Raji (cell line): ENCODE results near the gene OR2B6.

ENCODE experiments used
- POLR2A ChIP-seq: IDR thresholded peaks from 2 replicates; pipeline ENCODE4 v1.6.1; 2011; ENCODE audit warnings: low read depth, low read length, control low read depth; ENCODE audit not compliant: insufficient read depth

OR2B6 gene

GRCh38 chr6:27956941-27957340 is at the start of gene OR2B6:
Gene OR2B6 (plus strand): TSS chr6:27957241. CDS start chr6:27957241, 0 bp downstream.
- TF ChIP-seq POLR2A, result no peak

DNA sequence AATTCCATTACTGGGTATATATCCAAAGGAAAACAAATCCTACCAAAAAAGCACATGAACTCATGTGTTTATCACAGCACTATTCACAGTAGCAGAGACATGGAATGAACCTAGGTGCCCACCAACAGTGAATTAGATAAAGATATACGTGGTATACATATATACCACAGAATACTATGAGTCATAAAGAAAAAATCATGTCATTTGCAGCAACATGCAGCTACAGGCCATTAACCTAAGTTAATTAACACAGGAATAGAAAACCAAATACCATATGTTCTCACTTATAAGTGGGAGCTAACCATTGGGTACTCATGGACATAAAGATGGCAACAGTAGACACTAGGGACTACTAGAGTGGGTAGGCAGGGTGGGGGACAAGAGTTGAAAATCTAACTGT is 49.0 kb upstream of the OR2B6 start:
- no peak for TF ChIP-seq POLR2A

DNA sequence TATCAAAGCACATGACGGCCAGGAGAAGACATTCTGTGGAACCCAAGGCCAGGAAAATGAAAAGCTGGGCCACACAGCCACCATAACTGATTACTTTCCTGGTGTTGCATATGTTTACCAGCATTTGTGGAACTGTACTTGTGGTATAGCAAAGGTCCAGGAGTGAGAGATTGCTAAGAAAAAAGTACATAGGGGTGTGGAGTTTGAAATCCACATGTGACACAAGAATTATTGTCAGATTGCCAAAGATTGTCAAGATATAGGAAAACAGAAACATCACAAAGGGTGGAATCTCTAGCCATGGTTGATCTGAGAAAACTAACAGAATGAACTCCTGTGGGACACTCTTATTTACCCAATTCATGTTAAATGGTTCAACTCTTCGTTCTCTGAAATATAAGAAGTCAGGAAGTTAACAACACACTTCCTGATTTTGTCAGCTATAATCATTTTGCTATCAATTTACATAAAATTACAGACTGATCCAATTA is 45.0 kb upstream of the OR2B6 start, which contains the start of gene OR2B2:
Gene OR2B2, minus strand, starts transcription at position 441 of the 491 bp plus-strand sequence. Its CDS starts 77 bp downstream, at position 364.
- no peak for TF ChIP-seq POLR2A

- TF ChIP-seq POLR2A, result no peak
These were observed 34.1 kb upstream of the OR2B6 start for GRCh38 chr6:27922949-27923348.

- TF ChIP-seq POLR2A, result no peak
These were observed 32.9 kb upstream of the OR2B6 start for GRCh38 chr6:27924179-27924578.

GRCh38 chr6:27931209-27931608 is 25.8 kb upstream of the OR2B6 start:
- TF ChIP-seq POLR2A, result no peak

DNA sequence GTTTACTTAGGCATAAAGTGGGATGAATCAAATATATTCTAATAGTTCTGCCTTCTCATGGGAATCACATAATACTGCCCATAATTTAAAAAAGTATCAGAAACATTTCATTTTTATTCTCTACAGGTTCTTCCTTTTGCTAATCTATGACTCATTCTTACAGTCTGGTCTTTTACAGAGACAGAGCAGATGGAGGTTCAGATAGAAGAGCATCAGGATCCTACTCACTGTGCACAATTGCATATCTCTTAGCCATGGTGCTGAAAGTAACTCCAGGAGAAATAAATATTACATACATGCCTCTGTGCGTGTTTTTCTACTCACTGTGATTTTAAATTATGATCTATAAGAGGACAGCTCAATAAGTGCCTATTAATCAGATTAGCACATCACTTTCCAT is 16.3 kb upstream of the OR2B6 start:
- no peak for TF ChIP-seq POLR2A

DNA sequence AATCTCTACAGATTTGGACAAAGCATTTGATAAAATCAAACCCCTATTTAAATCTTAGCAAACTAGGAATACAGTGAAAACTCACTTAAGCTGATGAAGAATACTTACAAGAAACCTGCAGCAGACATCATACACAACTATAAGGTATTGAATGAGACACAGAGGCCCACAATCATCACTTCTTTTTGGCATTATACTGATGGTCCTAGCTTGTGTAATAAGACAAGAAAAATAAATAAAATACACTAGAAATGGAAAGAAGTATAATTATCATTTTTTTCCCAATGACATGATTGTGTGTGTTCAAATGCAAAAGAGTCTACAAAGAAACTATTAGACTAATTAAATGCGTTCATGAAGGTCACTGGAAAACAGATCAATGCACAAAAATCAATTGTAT is 8.8 kb upstream of the OR2B6 start:
- no peak for TF ChIP-seq POLR2A

- TF ChIP-seq POLR2A, result no peak
These were observed 6.0 kb upstream of the OR2B6 start for GRCh38 chr6:27951040-27951439.

DNA sequence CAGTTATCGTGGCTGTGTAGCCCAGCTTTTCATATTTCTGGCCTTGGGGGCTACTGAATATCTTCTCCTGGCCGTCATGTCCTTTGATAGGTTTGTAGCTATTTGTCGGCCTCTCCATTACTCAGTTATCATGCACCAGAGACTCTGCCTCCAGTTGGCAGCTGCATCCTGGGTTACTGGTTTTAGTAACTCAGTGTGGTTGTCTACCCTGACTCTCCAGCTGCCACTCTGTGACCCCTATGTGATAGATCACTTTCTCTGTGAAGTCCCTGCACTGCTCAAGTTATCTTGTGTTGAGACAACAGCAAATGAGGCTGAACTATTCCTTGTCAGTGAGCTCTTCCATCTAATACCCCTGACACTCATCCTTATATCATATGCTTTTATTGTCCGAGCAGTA is 475 bp downstream of the OR2B6 start:
- no peak for TF ChIP-seq POLR2A

DNA sequence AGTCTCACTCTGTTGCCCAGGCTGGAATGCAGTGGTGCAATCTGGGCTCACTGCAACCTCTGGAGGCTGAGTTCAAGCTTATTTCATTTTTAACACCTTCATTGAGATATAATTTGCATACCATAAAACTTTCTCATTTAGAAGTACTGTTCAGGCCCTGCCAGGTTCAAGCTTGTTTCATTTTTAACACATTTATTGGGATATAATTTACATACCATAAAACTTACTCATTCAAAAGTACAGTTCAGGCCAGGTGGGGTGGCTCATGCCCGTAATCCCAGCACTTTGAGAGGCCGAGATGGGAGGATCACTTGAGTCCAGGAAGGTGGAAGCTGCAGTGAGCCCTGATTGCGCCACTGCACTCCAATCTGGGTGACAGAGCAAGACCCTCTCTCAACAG is 5.5 kb downstream of the OR2B6 start:
- TF ChIP-seq POLR2A, result no peak

GRCh38 chr6:27966044-27966443 is 9.0 kb downstream of the OR2B6 start:
- no peak for TF ChIP-seq POLR2A

DNA sequence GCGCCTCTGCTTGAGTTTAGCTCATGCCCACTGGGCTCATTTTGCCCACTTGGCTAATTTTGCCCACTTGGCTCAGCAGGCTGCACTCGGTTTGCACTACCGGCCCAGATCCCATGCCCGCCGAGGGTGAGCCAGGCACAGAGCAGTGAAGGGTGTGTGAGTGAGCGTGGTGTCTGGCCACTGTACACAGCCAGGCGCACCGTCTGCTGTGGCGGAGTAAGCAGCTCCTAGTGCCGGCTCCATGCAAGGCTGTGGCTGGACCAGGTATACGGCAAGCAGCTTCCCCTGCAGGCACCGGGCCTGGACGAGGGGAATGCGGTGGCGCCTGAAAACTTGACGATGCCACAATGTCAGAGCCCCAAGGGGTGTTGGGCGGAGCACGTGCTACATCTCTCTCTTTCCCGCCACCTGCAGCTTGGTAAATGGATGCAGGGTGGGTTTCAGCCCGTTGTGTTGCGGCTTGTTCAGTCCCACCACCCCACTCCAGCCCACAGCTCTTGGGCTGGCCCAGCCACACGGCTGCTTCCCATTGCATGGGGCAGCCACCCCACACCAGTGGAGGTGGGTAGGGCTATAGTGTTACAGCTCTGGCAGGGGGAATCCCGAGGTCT is 9.9 kb downstream of the OR2B6 start:
- TF ChIP-seq POLR2A, result no peak

GRCh38 chr6:27970444-27970843 is 13.4 kb downstream of the OR2B6 start:
- TF ChIP-seq POLR2A, result no peak

DNA sequence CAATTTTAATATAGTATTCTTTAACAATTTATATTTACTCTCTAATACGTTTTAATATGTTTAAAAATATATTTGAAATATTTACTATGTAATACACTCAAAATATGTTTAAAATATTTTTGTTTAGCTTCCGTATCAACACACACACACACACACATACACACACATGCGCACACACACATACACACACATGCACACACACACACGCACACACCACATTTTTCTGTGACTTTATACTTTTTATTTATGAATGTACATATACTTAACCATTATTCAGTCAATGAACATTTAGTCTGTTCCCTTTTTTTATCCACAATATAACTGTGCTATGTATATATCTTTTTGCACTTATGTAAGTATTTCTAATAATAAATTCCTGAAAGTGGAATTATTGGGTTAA is 15.7 kb downstream of the OR2B6 start:
- TF ChIP-seq POLR2A, result no peak

- no peak for TF ChIP-seq POLR2A
These were observed 20.3 kb downstream of the OR2B6 start for GRCh38 chr6:27977387-27977786.

GRCh38 chr6:27978705-27979104 is 21.7 kb downstream of the OR2B6 start:
- TF ChIP-seq POLR2A, result no peak
